ENCODE results near the gene GFPT1.
"Not testable (repeated sequence)": the region's sequence is repeated elsewhere in the genome, so short reads cannot be mapped to it uniquely, and the experiment has no call there.

GFPT1 gene

GRCh38 chr2:69383176-69383812, 3.7 kb downstream of the GFPT1 start:
- no peak for DNase-seq (ENCODE audit: low read depth)

DNA sequence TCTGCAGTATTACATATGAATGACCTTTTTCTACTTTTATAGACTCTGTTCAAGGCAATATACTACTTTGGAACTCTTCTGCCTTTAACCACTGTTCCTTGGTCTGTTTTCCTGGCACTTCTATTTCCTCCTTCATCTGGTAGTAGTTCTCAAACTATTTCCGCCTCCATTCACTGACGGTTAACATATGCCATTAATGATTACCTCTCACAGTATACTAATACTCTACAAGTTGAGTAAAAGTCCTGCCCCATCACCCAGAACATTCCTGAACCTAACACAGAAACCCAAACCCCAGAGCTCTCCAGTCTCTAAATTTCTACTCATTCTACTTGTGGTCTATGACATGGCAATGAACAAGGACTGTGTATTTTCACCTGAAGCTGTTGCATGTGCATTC, 4.5 kb downstream of the GFPT1 start:
- no peak for DNase-seq (ENCODE audit: low read depth)

DNA sequence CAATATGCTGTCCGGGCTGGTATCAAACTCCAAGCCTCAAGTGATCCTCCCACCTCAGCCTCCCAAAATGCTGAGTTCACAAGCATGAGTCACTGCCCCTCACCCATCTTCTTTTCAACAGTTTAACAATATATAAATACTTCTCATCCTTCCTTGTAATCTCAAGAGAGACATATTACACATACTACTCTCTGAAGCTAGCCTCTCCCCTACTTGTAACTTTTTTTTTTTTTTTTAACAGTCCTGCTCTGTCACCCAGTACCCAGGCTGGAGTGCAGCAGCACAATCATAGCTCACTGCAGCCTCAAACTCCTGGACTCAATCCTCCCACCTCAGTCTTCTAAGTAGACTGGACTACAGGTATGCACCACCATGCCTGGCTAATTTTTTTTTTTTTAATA, 5.7 kb downstream of the GFPT1 start:
- no peak for DNase-seq (ENCODE audit: low read depth)

GRCh38 chr2:69380072-69380917, 6.7 kb downstream of the GFPT1 start:
- DNase-seq (ENCODE audit: low read depth), result no peak

GRCh38 chr2:69376403-69376802, 10.6 kb downstream of the GFPT1 start:
- no peak for DNase-seq (ENCODE audit: low read depth)

GRCh38 chr2:69375494-69376353, 11.3 kb downstream of the GFPT1 start:
- no peak for DNase-seq (ENCODE audit: low read depth)

GRCh38 chr2:69372767-69373166, 14.3 kb downstream of the GFPT1 start:
- DNase-seq (ENCODE audit: low read depth), result no peak

GRCh38 chr2:69369802-69370201, 17.2 kb downstream of the GFPT1 start:
- no peak for DNase-seq (ENCODE audit: low read depth)

DNA sequence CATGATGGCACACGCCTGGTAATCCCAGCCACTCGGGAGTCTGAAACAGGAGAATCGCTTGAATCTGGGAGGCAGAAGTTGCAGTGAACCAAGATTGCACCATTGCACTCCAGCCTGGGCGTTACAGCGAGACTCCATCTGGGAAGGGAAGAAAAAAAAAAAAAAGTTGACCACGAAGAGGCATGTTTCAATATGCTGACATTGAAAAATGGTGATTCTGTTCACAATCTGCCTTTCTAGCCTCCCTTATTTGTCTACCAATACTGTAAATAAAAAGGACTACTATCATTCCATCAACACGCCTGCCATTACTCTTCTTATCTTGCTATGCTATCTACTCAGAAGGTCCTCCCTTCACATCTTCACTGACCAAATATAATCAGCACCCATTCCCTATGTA, 18.4 kb downstream of the GFPT1 start:
- no peak for DNase-seq (ENCODE audit: low read depth)

- no peak for DNase-seq (ENCODE audit: low read depth)
These were observed 27.7 kb downstream of the GFPT1 start for GRCh38 chr2:69359371-69359770.

DNA sequence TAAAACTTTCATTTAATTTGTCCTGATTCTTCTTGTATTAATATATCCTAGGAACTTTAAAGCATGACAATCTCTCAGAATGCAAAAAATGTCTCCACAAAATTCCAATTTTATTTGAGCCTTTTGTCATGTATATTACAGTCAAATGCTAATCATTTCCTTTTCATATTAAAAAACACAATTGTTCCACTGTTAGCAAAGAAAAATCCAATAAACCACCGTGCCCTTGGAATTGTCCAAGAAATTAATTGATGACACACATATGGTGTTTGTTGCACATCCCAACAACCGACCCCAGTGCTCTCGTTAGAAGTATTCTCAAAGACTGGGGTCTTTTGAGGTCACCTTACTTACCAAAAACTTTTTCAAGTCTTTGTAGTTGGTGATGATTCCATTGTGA, 28.1 kb downstream of the GFPT1 start:
- no peak for DNase-seq (ENCODE audit: low read depth)

GRCh38 chr2:69356471-69356870, 30.6 kb downstream of the GFPT1 start:
- no peak for DNase-seq (ENCODE audit: low read depth)

GRCh38 chr2:69354976-69355375, 32.1 kb downstream of the GFPT1 start:
- DNase-seq (ENCODE audit: low read depth), result not testable (repeated sequence)

- no peak for DNase-seq (ENCODE audit: low read depth)
These were observed 33.7 kb downstream of the GFPT1 start for GRCh38 chr2:69353360-69353759.

DNA sequence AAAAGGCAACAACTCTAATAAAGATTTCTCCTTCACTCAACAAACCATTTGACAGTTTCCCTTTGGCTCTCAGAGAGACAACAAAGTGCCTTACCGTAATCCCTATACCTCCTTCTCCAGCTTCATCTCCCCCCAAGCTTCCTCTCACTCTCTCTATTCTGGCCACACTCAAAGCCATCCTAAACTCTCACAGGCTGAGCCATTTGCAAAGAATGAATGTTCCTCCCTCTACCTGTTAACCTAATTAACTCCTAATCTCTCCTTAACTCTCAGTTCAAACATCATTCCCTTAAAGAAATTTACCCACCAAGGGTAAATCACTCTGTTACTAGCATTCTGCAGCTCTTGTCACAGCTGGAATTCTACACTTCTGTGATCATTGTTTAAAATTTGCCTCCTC, 38.2 kb downstream of the GFPT1 start:
- DNase-seq (ENCODE audit: low read depth), result no peak

DNA sequence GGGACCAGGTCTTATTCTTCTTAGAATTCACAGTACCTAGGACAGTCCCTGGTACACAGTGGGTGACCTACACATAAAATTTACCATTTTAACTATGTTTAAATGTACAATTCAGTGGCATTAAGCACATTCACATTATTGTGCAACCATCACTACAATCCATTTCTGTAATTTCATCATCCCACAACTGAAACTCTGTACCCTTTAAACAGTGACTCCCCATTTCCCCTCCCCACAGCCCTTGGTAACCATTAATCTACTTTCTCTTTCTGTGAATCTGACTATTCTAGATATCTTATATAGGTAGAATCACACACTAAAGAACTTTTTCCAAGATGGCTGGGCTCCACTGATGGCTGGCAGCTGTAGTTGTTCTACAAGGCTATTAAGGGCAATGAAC, 41.6 kb downstream of the GFPT1 start:
- no peak for DNase-seq (ENCODE audit: low read depth)

DNA sequence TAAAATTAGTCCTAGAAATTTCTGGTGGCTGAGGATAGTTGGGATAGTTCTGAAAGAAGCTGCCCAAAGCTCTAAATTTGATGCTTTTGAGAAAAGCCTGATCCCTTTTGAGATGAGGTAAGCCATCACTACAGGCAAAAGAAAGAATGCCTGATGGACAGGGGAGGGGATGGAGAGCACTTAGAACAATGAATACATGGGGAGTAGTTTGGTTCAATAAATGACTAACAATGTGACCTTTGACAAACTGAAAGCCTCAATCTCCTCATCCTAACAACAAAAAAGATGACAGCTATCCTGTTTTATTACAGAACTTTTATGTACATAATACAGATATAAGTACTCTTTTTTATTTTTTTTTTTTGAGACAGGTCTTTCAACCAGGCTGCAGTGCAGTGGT, 42.7 kb downstream of the GFPT1 start:
- no peak for DNase-seq (ENCODE audit: low read depth)

- DNase-seq (ENCODE audit: low read depth), result no peak
These were observed 46.8 kb downstream of the GFPT1 start for GRCh38 chr2:69340101-69340775.

GRCh38 chr2:69335311-69335710, 51.7 kb downstream of the GFPT1 start:
- no peak for DNase-seq (ENCODE audit: low read depth)

- no peak for DNase-seq (ENCODE audit: low read depth)
These were observed 53.7 kb downstream of the GFPT1 start for GRCh38 chr2:69333352-69333751.

DNA sequence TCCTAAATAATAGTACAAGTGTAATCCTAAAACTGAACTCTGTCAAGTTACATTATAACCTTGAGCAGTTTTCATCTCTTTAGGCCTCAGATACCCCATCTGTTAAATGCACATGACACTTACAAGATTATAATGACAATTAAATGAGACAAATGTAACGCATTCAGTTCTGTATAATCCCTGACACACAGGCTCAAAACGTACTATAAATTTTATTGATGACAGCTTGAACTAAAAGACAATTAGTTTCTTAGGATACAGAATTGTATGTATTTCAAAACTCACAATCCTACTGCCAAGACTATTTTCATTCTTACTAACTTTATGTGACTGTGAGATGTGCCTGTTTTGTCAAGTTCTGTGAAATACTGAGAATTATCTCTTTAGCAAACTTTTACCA, 56.2 kb downstream of the GFPT1 start:
- no peak for DNase-seq (ENCODE audit: low read depth)

DNA sequence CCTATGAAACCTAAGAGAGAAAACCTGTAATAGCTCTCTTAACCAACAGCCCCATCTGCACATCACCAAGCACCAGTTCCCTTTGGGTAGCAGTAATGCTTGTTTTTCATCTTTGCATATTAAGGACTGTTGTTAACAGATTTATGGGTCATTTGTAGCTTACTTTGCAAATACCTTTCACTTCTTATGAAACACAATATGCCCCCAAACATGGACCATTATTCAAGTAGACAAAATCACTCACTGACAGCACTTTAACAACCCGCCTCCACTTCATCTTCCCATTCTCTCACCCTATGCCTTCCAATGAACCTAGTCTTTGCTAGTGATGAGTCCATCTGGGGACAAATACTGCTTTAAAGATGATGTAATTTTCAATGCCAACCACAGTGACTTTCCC, 64.4 kb downstream of the GFPT1 start:
- no peak for DNase-seq (ENCODE audit: low read depth)

Data from stimulated activated CD4-positive, alpha-beta T cell treated with anti-CD3 and anti-CD28 coated beads, Interleukin-2, amount 100 ng/mL, for 4 hours (primary cell).